Measurements from ENCODE around the gene CD300LG.

Gene CD300LG

GRCh38 chr17:43832976-43833829 is 13.8 kb upstream of the CD300LG start, which contains the start of gene MPP3:
MPP3 (minus strand) TSS chr17:43833146; CDS start chr17:43831906, 1,240 bp downstream.
- TF ChIP-seq GATA2 (IDR thresholded peaks at IDR 0.05; ENCODE audit: low read depth, low read length), result no peak
- TF ChIP-seq GATA3 (IDR thresholded peaks at IDR 0.05; ENCODE audit: low read depth, low read length), result no peak

GRCh38 chr17:43834106-43834505 is 12.9 kb upstream of the CD300LG start:
- TF ChIP-seq GATA3 (IDR thresholded peaks at IDR 0.05; ENCODE audit: low read depth, low read length) (no peak), GATA2 (IDR thresholded peaks at IDR 0.05; ENCODE audit: low read depth, low read length) (no peak)

DNA sequence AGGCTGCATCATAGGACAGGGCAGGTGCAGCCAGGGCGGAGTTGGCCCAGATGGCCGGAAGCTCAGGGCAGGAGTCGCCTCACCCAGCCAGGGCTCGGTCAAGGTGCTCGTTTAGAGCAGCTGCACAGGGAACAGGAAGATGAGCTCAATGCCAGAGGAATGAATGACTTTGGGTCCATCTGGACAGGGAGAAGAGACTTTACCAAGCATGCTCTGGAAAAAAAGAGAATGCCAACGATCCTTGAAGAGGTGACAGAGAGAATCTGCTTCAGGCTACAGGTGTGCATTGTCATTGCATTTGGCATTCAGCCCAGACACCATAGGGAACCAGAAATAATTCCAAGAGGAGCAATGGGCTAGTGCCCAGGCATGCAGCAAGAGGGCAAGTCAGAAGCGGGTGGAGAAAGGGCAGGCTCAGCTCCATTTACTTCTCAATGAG is 7.3 kb upstream of the CD300LG start:
- TF ChIP-seq GATA3 (IDR thresholded peaks at IDR 0.05; ENCODE audit: low read depth, low read length) (no peak), GATA2 (IDR thresholded peaks at IDR 0.05; ENCODE audit: low read depth, low read length) (no peak)

DNA sequence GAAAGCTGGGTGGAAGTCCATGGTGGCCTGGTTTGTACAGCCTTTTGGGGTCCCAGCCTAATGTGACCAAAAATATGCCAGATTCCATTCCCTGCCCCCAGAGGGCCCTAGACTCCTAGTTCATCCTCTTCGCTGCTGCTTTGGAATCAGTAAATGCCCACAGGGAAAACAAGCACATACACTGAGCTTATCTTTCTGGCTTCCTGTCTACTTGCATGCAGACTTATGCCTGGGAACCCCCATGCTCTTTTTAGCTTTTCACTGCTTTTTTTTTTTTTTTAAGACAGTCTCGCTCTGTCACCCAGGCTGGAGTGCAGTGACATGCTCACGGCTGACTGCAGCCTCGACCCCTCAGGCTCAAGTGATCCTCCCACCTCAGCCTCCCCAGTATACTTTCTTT is 6.2 kb upstream of the CD300LG start:
- TF ChIP-seq GATA3 (IDR thresholded peaks at IDR 0.05; ENCODE audit: low read depth, low read length) (no peak), GATA2 (IDR thresholded peaks at IDR 0.05; ENCODE audit: low read depth, low read length) (0 out of 2 replicates have a peak, but pooled peaks have one; percentile 35)

GRCh38 chr17:43841282-43841681 is 5.7 kb upstream of the CD300LG start:
- TF ChIP-seq GATA2 (IDR thresholded peaks at IDR 0.05; ENCODE audit: low read depth, low read length), result no peak

GRCh38 chr17:43842975-43843325 is 4.0 kb upstream of the CD300LG start:
- no peak for TF ChIP-seq GATA3 (IDR thresholded peaks at IDR 0.05; ENCODE audit: low read depth, low read length)
- TF ChIP-seq GATA2 (IDR thresholded peaks at IDR 0.05; ENCODE audit: low read depth, low read length), result no peak

- TF ChIP-seq GATA3 (IDR thresholded peaks at IDR 0.05; ENCODE audit: low read depth, low read length) (no peak), GATA2 (IDR thresholded peaks at IDR 0.05; ENCODE audit: low read depth, low read length) (no peak)
These were observed 2.7 kb upstream of the CD300LG start for GRCh38 chr17:43844241-43844640.

- no peak for TF ChIP-seq GATA2 (IDR thresholded peaks at IDR 0.05; ENCODE audit: low read depth, low read length)
These were observed 1.2 kb upstream of the CD300LG start for GRCh38 chr17:43845766-43846165.

DNA sequence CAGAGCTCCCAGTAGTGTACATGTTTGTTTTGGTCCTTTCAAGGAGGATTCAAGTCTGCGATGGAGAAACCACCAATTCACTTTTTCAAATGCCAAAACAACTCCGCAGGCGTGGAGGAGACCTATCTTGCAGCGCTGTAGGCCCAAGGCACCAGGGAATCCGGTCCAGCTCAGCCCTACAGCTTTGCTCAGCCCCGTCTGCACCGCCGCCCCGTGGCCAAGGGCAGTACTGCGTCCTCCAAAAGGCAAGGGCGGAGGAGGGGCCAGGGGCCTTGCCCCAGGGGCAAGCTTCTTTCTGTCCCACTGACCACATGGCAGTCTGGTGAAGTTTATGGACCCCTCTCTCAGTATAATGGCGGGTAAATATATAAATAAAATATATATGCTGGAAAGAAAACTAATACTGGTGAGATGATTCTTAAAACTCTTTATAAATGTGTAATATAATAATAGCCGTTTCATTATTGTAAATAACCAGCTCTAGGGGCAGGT is 709 bp upstream of the CD300LG start:
- TF ChIP-seq GATA2 (IDR thresholded peaks at IDR 0.05; ENCODE audit: low read depth, low read length), result no peak
- no peak for TF ChIP-seq GATA3 (IDR thresholded peaks at IDR 0.05; ENCODE audit: low read depth, low read length)

GRCh38 chr17:43848601-43849000 is 1.6 kb downstream of the CD300LG start:
- no peak for TF ChIP-seq GATA2 (IDR thresholded peaks at IDR 0.05; ENCODE audit: low read depth, low read length)
- TF ChIP-seq GATA3 (IDR thresholded peaks at IDR 0.05; ENCODE audit: low read depth, low read length), result no peak

DNA sequence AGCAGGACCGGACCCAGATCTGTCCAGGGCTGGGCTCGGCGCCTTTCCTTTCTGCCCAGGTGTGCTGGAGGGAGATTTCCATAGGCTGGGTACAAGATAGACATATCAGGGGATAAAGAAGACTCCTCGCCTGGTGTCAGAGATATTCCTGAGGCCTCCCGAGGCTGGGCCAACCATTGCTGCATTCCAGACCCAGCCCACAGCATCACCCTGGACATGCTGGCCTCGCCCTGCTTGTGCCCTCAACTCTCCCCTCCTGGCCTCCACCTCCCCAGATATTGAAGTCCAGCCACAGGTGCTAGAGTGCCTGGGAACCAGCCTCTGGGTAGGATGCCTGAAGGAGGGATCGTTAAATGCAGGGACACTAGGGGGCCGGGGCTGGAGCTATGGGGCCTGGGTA is 2.1 kb downstream of the CD300LG start:
- TF ChIP-seq GATA3 (IDR thresholded peaks at IDR 0.05; ENCODE audit: low read depth, low read length), result no peak
- no peak for TF ChIP-seq GATA2 (IDR thresholded peaks at IDR 0.05; ENCODE audit: low read depth, low read length)

DNA sequence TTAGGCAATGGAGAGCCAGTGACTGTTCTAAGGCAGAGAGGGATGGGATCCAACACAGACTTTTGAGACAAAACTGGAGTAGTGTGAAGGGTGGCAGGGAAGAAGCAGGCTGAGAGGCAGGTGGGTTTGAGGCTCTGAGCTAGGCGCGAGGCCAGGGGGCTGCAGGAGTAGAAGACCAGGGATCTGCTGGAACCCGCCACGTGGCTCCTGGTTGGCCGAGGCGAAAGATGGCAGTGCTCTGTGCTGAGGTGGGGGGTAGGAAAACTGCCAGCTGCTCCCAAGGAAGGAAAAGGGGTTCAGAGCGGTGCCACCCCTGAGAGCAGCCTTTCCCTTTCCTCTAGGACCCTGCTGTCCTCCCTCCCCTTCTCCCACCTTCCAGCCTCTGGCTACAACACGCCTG is 5.6 kb downstream of the CD300LG start:
- TF ChIP-seq GATA2 (IDR thresholded peaks at IDR 0.05; ENCODE audit: low read depth, low read length) (no peak), GATA3 (IDR thresholded peaks at IDR 0.05; ENCODE audit: low read depth, low read length) (no peak)

GRCh38 chr17:43853546-43853945 is 6.6 kb downstream of the CD300LG start:
- TF ChIP-seq GATA2 (IDR thresholded peaks at IDR 0.05; ENCODE audit: low read depth, low read length) (no peak), GATA3 (IDR thresholded peaks at IDR 0.05; ENCODE audit: low read depth, low read length) (no peak)

DNA sequence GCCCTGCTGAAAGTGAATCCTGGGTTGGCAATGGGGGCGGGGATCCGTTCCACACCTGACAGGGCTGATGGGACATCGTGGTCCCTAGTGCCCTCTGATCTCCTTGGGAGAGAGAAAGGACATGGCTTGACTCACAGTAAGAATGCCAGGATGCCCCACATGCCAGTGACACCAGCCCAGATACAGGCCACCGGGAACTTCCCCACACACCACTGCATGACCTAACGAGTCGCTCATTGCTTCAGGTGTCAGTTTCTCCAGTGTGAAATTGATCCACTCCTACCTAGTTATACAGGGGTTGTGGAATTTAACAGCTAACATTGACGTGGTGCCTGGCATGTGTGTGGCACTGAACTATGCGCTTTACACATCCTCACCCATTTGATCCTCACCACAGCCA is 7.5 kb downstream of the CD300LG start:
- TF ChIP-seq GATA3 (IDR thresholded peaks at IDR 0.05; ENCODE audit: low read depth, low read length) (no peak), GATA2 (IDR thresholded peaks at IDR 0.05; ENCODE audit: low read depth, low read length) (no peak)

- TF ChIP-seq GATA3 (IDR thresholded peaks at IDR 0.05; ENCODE audit: low read depth, low read length), result no peak
- no peak for TF ChIP-seq GATA2 (IDR thresholded peaks at IDR 0.05; ENCODE audit: low read depth, low read length)
These were observed 8.1 kb downstream of the CD300LG start for GRCh38 chr17:43855061-43855460.

Data from SH-SY5Y (cell line).